GM12873 (cell line): Measurements from ENCODE around the gene RMND5B.

Experiments used
- TF ChIP-seq, protein P1 (sequence below): IDR thresholded peaks from 2 replicates; pipeline ENCODE4 v1.5.1; 2012; ENCODE audit warnings: low read depth, mild to moderate bottlenecking, moderate library complexity, low read length, control low read depth; ENCODE audit not compliant: insufficient read depth; ENCODE audit errors: missing control alignments

Gene RMND5B

DNA sequence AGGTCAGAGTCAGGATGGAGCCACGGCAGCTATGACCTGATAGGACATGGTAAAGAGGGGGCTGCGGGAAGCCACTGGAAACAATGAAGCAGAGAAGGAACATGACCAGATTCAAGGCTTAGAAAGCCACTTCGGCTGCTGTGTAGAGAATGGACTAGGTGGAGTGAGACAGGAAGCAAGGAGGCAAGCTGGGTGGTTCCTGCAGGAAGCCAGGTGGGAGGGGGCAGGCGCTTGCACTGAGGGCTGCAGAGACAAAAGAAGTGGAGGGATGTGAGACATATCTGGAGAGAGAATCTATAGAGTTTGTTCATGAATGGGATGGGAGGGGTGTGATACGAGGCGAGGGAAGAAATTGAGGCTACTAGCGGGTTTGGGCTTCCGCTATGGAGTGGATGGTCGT lies 36.5 kb upstream of the RMND5B start:
- TF ChIP-seq, protein P1, sequence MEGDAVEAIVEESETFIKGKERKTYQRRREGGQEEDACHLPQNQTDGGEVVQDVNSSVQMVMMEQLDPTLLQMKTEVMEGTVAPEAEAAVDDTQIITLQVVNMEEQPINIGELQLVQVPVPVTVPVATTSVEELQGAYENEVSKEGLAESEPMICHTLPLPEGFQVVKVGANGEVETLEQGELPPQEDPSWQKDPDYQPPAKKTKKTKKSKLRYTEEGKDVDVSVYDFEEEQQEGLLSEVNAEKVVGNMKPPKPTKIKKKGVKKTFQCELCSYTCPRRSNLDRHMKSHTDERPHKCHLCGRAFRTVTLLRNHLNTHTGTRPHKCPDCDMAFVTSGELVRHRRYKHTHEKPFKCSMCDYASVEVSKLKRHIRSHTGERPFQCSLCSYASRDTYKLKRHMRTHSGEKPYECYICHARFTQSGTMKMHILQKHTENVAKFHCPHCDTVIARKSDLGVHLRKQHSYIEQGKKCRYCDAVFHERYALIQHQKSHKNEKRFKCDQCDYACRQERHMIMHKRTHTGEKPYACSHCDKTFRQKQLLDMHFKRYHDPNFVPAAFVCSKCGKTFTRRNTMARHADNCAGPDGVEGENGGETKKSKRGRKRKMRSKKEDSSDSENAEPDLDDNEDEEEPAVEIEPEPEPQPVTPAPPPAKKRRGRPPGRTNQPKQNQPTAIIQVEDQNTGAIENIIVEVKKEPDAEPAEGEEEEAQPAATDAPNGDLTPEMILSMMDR, result no peak

DNA sequence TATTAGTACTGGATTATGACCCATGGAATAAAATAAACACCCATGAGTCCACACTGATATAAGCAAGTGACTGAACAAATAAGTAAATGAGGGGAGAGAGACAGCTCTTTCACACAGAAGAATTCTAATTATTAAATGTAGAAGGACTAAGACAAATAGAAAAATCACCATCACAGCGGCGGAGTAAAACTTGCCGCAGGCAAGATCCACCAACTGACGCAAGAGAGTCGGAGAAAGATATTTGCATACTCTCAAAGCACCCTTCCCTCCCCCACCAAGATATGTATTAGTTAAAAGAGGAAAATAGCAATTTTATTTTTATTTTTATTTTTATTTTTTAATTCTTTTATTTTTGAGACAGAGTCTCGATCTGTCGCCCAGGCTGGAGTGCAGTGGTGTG lies 32.1 kb upstream of the RMND5B start:
- TF ChIP-seq, protein P1, result no peak

DNA sequence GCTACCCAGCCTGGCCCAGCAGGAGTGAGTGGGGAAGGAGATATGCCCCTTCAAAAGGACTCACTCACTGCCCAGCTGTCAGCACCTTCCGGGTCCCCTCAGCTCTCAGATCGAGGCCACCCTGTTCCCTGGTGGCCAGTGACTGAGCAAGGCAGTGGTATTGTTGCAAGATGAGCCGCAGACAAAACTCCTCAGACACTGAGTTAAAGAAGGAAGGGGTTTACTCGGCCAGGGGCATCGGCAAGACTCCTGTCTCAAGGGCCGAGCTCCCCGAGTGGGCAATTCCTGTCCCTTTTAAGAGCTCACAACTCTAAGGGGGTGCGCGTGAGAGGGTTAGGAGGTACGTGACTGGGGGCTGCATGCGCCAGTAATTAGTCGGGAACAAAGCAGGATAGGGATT lies 27.2 kb upstream of the RMND5B start:
- TF ChIP-seq, protein P1, result no peak

DNA sequence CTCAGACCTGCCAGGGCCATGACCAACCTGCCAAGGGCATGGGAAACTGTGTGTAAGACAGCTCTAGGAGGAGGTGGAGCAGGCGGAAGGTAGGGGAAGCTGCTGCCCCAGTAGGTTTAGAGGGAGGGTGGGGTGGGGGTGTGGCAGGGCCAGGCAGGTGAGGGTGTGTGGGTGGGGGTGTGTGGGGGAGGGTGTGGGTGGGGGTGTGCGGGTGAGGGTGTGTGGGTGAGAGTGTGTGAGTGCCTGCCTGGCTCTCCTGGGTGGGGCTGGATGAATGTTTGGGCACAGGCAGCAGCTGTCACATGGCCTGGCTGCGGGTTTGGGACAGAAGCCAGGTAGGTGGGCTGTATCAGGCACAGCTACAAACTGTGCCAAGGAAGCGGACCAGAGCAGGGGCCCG lies 26.3 kb upstream of the RMND5B start:
- TF ChIP-seq, protein P1, result no peak

DNA sequence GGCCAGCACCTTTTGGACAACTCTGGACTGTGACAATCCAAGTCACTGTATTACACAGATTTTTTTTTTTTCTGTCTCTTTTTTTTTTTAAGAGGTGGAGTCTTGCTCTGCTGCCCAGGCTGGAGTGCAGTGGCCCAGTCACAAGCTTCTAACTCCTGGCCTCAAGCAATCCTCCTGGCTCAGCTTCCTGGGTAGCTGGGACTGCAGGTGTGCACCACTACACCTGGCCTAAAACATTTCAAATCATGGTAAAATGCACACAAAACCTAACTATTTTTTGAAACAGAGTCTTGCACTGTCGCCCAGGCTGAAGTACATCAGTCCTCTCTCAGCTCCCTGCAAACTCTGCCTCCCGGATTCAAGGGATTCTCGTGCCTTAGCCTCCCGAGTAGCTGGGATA lies 24.7 kb upstream of the RMND5B start:
- TF ChIP-seq, protein P1, result no peak

DNA sequence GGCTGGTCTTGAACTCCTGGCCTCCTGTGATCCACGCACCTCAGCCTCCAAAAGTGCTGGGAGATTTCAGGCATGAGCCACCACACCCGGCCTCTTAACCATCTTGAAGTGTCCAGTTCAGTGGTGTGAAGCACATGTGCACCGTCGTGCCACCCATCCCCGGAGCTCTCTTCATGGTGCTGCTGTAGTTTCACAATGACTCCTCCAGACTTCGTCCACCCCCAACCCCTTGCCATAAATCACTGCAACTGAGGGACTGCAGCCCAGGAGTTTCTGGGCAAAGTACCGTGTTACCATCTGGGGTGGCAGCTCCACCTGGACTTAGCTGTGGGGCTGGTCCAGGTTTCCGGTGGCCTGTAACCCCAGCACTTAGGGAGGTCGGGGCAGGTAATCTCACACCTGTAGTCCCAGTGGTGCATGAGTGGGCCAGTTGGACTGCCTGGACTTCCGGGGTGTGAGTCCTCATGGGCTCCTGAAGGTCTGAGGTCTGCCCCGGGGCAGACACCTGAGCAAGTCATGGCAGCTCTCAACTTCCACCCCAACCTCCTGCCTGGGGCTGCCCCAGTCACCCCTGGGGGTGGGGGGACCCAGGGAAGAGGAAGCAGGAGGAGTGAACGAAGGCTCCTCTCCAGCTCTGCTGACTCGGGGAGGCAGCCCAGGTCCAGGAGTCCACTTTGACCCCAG lies 24.1 kb upstream of the RMND5B start:
- TF ChIP-seq, protein P1, result no peak

DNA sequence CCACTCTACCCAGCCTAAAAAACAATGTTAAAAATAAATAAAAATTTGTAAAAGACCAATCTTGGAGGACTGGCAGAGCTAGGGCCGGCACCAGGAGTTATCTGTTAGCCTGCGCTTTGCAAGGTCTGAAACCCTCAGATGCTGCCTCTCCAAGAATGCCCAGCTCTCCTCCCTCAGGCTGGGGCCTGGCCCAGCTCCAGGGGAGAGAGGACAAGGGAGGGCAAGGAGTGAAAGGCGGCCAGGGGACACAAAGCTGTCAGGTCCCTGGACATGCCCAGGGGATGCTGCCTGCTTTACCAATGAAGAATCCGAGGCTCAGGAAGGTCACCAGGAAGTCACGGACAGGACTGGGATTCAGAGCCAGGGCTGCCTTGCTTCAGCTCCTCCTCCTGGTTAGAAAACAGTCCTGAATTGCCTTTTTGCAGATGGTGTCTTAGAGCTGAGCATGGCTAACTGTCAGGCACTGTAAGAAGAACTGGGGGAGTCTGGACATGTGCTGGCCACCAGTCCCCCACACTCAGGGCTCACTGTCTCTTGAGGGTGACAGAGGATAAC lies 23.0 kb upstream of the RMND5B start:
- TF ChIP-seq, protein P1, result no peak

DNA sequence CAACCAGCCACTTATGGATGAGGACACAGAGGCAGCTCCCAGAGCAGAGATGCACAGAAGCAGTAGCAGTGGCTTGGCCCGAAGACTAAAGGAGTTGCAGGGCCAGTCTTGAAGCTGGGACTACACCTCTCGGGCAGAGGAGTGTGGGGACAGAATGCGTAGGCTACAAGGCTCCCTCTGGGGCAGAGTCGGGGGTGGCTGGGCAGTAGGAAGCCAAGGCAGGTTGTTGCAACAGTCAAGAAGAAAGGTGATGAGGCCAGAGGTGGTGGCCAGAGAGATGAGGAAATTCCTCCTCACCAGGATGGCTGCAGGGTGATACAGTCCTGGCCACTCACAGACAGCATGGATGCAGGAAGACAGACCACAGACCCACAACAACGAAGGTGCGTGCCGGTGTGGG lies 22.4 kb upstream of the RMND5B start:
- TF ChIP-seq, protein P1, result no peak
